Vagina (tissue), 2 donors: ENCODE measurements around the gene GSDME. TPM values are rescaled to one million over a fixed set of nuclear protein-coding genes. Genes with fewer than 3 reads are reported as not detected.

Experiments
- DNase-seq, 2 donors: peaks; one replicate each; pipeline ENCODE4 v3.0.0-alpha.2; 2017; ENCODE audit errors: extremely low spot score in 2 of 2
- H3K27ac ChIP-seq: fragments of 200-600 bp; sonication (generic); one replicate; pipeline ENCODE4 v1.5.1; 2019
- H3K27me3 ChIP-seq: fragments of 200-600 bp; sonication (generic); one replicate; pipeline ENCODE4 v1.5.1; 2019
- H3K36me3 ChIP-seq, 2 donors: fragments of 200-600 bp; sonication (generic); one replicate each; pipeline ENCODE4 v1.5.1; 2017 to 2019
- H3K4me1 ChIP-seq: fragments of 200-600 bp; sonication (generic); one replicate; pipeline ENCODE4 v1.5.1; 2019
- H3K4me3 ChIP-seq, 2 donors: fragments of 200-600 bp; sonication (generic); 1 replicate in 1 of 2; 2 replicates in 1 of 2; pipeline ENCODE4 v1.5.1; 2016 to 2019
- H3K9me3 ChIP-seq: fragments of 200-600 bp; sonication (generic); one replicate; pipeline ENCODE4 v1.5.1; 2019
- CTCF ChIP-seq, 3 experiments: fragments of 450-650 bp in 2 of 3; fragments of 200-600 bp in 1 of 3; sonication (generic) in 1 of 3; IDR thresholded peaks; one replicate each; pipeline ENCODE4 v1.5.1; 2017 to 2019; ENCODE audit warnings: antibody characterized with exemption in 3 of 3, mild to moderate bottlenecking in 2 of 3, moderate library complexity in 2 of 3
- POLR2A ChIP-seq, 2 donors: fragments of 450-650 bp; IDR thresholded peaks; one replicate each; pipeline ENCODE4 v1.6.1; 2017; ENCODE audit warnings: antibody characterized with exemption in 2 of 2, mild to moderate bottlenecking in 2 of 2, moderate library complexity in 2 of 2
- POLR2AphosphoS5 ChIP-seq, 2 donors: sonication (generic); formaldehyde crosslinking; IDR thresholded peaks; one replicate each; pipeline ENCODE4 v1.9.0; 2017; ENCODE audit warnings: antibody characterized with exemption in 2 of 2, mild to moderate bottlenecking in 2 of 2, low read depth in 1 of 2; ENCODE audit not compliant: insufficient read depth in 1 of 2
- intact Hi-C: fragments of 100-400 bp; cut with DNase I; formaldehyde crosslinking; loops from one replicate; pipeline ENCODE4 v1.15.1; 2023
- total RNA-seq: library from RNA; depleted of rRNA; stranded (reverse); fragments of >200 nt; gene quantifications from one replicate; pipeline ENCODE4 v1.2.3, GENCODE V29; 2016

Gene GSDME
- total RNA-seq, 1 donor from 2014 or later: 11.0 TPM

- intact Hi-C loops: no loop called here
- Histone ChIP-seq H3K4me1 (no peaks in the 10 kb centered on the region), H3K4me3 (no peak overlapping the region), H3K27ac (no peak overlapping the region), H3K36me3 (no peaks in the 10 kb centered on the region), H3K27me3 (no peaks in the 10 kb centered on the region), H3K9me3 (no peaks in the 10 kb centered on the region)
- no peak for DNase-seq
- TF ChIP-seq POLR2A (IDR thresholded peaks at IDR 0.05) (no peak), POLR2AphosphoS5 (IDR thresholded peaks at IDR 0.05; ENCODE audit: insufficient read depth in 1 of 2, low read depth in 1 of 2) (no peak), CTCF (IDR thresholded peaks at IDR 0.05) (no peak)
Measured at GRCh38 chr7:24669971-24670591, 87.2 kb downstream of the GSDME start.

GRCh38 chr7:24668927-24669635, 88.2 kb downstream of the GSDME start:
- no peaks in the 10 kb centered on the region for H3K27me3 ChIP-seq
- no peaks in the 10 kb centered on the region for H3K4me1 ChIP-seq
- no peak overlapping the region for H3K27ac ChIP-seq
- TF ChIP-seq POLR2A (IDR thresholded peaks at IDR 0.05) (no peak), CTCF (IDR thresholded peaks at IDR 0.05) (no peak), POLR2AphosphoS5 (IDR thresholded peaks at IDR 0.05; ENCODE audit: insufficient read depth in 1 of 2, low read depth in 1 of 2) (no peak)
- no peak for DNase-seq
- H3K9me3 ChIP-seq: no peaks in the 10 kb centered on the region
- H3K4me3 ChIP-seq: no peak overlapping the region
- H3K36me3 ChIP-seq: no peaks in the 10 kb centered on the region
- intact Hi-C loops: no loop called here

GRCh38 chr7:24665564-24666294, 91.5 kb downstream of the GSDME start:
- no peaks in the 10 kb centered on the region for H3K36me3 ChIP-seq
- H3K4me1 ChIP-seq: no peaks in the 10 kb centered on the region
- no peak for DNase-seq
- H3K27me3 ChIP-seq: no peaks in the 10 kb centered on the region
- intact Hi-C loops: no loop called here
- H3K4me3 ChIP-seq: no peak overlapping the region
- no peaks in the 10 kb centered on the region for H3K9me3 ChIP-seq
- H3K27ac ChIP-seq: no peak overlapping the region
- TF ChIP-seq POLR2A (IDR thresholded peaks at IDR 0.05): no peak
- peak; percentile 38 to 50 (median 43) for TF ChIP-seq CTCF (IDR thresholded peaks at IDR 0.05)

- no peaks in the 10 kb centered on the region for H3K36me3 ChIP-seq
- H3K27me3 ChIP-seq: no peaks in the 10 kb centered on the region
- H3K4me1 ChIP-seq: no peaks in the 10 kb centered on the region
- no peak overlapping the region for H3K27ac ChIP-seq
- intact Hi-C loops: no loop called here
- no peak overlapping the region for H3K4me3 ChIP-seq
- no peak for DNase-seq
- TF ChIP-seq CTCF (IDR thresholded peaks at IDR 0.05) (no peak), POLR2AphosphoS5 (IDR thresholded peaks at IDR 0.05; ENCODE audit: insufficient read depth in 1 of 2, low read depth in 1 of 2) (no peak), POLR2A (IDR thresholded peaks at IDR 0.05) (no peak)
- no peaks in the 10 kb centered on the region for H3K9me3 ChIP-seq
Measured at GRCh38 chr7:24660546-24660945, 96.7 kb downstream of the GSDME start.

GRCh38 chr7:24659505-24659904, 97.8 kb downstream of the GSDME start:
- intact Hi-C loops: no loop called here
- DNase-seq: no peak
- Histone ChIP-seq H3K36me3 (no peaks in the 10 kb centered on the region), H3K4me3 (no peak overlapping the region), H3K27ac (no peak overlapping the region), H3K27me3 (no peaks in the 10 kb centered on the region), H3K9me3 (no peaks in the 10 kb centered on the region), H3K4me1 (no peaks in the 10 kb centered on the region)
- TF ChIP-seq POLR2AphosphoS5 (IDR thresholded peaks at IDR 0.05; ENCODE audit: insufficient read depth in 1 of 2, low read depth in 1 of 2): no peak
- TF ChIP-seq POLR2A (IDR thresholded peaks at IDR 0.05): no peak
- TF ChIP-seq CTCF (IDR thresholded peaks at IDR 0.05): no peak
